ENCODE results near the gene PTPRN2.

Gene PTPRN2

GRCh38 chr7:158073845-158074840 is 513.5 kb downstream of the PTPRN2 start:
- no peak for DNase-seq

- DNase-seq: no peak
Observed at GRCh38 chr7:158072991-158073730, 514.5 kb downstream of the PTPRN2 start.

- no peak for DNase-seq
Observed at GRCh38 chr7:158070222-158070920, 517.3 kb downstream of the PTPRN2 start.

- DNase-seq: no peak
Observed at GRCh38 chr7:158068853-158069252, 518.8 kb downstream of the PTPRN2 start.

GRCh38 chr7:158067931-158068482 is 519.6 kb downstream of the PTPRN2 start:
- no peak for DNase-seq

- no peak for DNase-seq
Observed at GRCh38 chr7:158067219-158067930, 520.2 kb downstream of the PTPRN2 start.

- no peak for DNase-seq
Observed at GRCh38 chr7:158066085-158066484, 521.5 kb downstream of the PTPRN2 start.

- DNase-seq: no peak
Observed at GRCh38 chr7:158065340-158065739, 522.3 kb downstream of the PTPRN2 start.

GRCh38 chr7:158064631-158065030 is 523.0 kb downstream of the PTPRN2 start:
- DNase-seq: no peak

- no peak for DNase-seq
Observed at GRCh38 chr7:158063850-158064610, 523.6 kb downstream of the PTPRN2 start.

- DNase-seq: no peak
Observed at GRCh38 chr7:158062661-158063060, 525.0 kb downstream of the PTPRN2 start.

GRCh38 chr7:158061884-158062656 is 525.6 kb downstream of the PTPRN2 start:
- no peak for DNase-seq

- DNase-seq: no peak
Observed at GRCh38 chr7:158061026-158061630, 526.5 kb downstream of the PTPRN2 start.

GRCh38 chr7:158060216-158060615 is 527.4 kb downstream of the PTPRN2 start:
- DNase-seq: no peak

GRCh38 chr7:158057446-158057845 is 530.2 kb downstream of the PTPRN2 start:
- DNase-seq: no peak

- no peak for DNase-seq
Observed at GRCh38 chr7:158056761-158057160, 530.9 kb downstream of the PTPRN2 start.

GRCh38 chr7:158055726-158056510 is 531.7 kb downstream of the PTPRN2 start:
- no peak for DNase-seq

GRCh38 chr7:158054611-158055010 is 533.0 kb downstream of the PTPRN2 start:
- no peak for DNase-seq

GRCh38 chr7:158054081-158054480 is 533.5 kb downstream of the PTPRN2 start:
- no peak for DNase-seq
